Activated naive CD8-positive, alpha-beta T cell treated with anti-CD3 and anti-CD28 coated beads for 36 hours (primary cell): ENCODE measurements around the gene DECR2. TPM values are rescaled to one million over a fixed set of nuclear protein-coding genes. Genes with fewer than 3 reads are reported as not detected.
"Not testable (repeated sequence)": the region's sequence is repeated elsewhere in the genome, so short reads cannot be mapped to it uniquely, and the experiment has no call there.

Source experiments
- DNase-seq: peaks from one replicate; pipeline ENCODE4 v3.0.0; 2021
- H3K27ac Mint-ChIP-seq: one replicate; pipeline ENCODE4 v1.8.0; 2022; ENCODE audit warnings: mild to moderate bottlenecking, moderate library complexity, mixed read lengths
- H3K27me3 Mint-ChIP-seq: one replicate; pipeline ENCODE4 v1.8.0; 2022; ENCODE audit warnings: mild to moderate bottlenecking, mixed read lengths
- H3K36me3 Mint-ChIP-seq: one replicate; pipeline ENCODE4 v1.8.0; 2021; ENCODE audit warnings: mild to moderate bottlenecking, mixed read lengths
- H3K4me1 Mint-ChIP-seq: one replicate; pipeline ENCODE4 v1.8.0; 2021; ENCODE audit warnings: mixed read lengths
- H3K4me3 Mint-ChIP-seq: one replicate; pipeline ENCODE4 v1.8.0; 2022; ENCODE audit warnings: mild to moderate bottlenecking, moderate library complexity, mixed read lengths
- H3K9me3 Mint-ChIP-seq: one replicate; pipeline ENCODE4 v1.8.0; 2022; ENCODE audit warnings: mixed read lengths
- total RNA-seq, 2 experiments: library from RNA; stranded (reverse); gene quantifications; one replicate each; pipeline ENCODE4 v1.2.3, GENCODE V29; 2021

The DECR2 gene
- total RNA-seq = 1 to 10 TPM; 7.0 to 8.2 TPM

DNA sequence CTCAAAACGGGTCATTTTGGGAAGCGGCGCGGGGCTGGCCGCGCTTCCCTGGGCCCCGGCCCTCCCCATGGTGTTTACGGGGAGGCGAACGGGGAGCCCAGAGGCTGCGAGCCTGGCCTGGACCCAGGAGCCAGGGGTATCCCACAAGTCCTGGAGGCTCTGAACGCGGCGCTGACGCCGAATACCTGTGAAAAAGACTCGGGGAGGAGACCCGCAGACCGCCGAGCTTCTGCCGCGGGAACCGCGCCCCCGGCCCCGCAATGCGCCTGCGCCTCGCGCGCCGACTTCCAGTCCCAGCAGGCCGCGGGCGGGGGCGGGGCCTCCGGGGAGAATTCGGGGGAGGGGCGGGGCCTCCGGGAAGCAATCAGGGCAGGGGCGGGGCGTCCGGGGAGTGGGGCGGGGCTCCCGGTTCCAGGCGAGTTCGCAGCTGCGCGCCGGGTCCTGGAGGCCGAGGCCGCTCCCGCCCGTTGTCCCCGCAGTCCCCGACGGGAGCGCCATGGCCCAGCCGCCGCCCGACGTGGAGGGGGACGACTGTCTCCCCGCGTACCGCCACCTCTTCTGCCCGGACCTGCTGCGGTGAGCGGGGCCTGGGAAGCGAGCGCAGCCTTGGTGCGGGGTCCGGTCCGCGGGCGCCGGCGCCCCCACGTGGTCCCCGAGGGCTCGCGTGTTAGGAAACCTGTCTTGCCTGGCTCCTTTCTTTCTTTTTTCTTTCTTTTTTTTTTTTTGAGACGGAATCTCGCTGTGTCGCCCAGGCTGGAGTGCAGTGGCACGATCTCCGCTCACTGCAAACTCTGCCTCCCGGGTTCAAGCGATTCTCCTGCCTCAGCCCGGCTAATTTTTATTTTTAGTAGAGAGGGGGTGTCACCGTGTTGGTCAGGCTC, at the start of gene DECR2:
Gene DECR2 (plus strand): TSS at position 418 of the 881 bp plus-strand sequence. CDS start 79 bp downstream, at position 497.
- Mint-ChIP-seq H3K27ac (peak within 1 kb of the TSS; percentile 84), H3K27me3 (peaks cover under 1% of the 10 kb centered on the region), H3K4me3 (peak within 1 kb of the TSS; percentile 87), H3K9me3 (no peaks in the 10 kb centered on the region), H3K4me1 (peaks cover 7% of the 10 kb centered on the region), H3K36me3 (no peaks in the 10 kb centered on the region)
- peak; percentile 96 for DNase-seq

DNA sequence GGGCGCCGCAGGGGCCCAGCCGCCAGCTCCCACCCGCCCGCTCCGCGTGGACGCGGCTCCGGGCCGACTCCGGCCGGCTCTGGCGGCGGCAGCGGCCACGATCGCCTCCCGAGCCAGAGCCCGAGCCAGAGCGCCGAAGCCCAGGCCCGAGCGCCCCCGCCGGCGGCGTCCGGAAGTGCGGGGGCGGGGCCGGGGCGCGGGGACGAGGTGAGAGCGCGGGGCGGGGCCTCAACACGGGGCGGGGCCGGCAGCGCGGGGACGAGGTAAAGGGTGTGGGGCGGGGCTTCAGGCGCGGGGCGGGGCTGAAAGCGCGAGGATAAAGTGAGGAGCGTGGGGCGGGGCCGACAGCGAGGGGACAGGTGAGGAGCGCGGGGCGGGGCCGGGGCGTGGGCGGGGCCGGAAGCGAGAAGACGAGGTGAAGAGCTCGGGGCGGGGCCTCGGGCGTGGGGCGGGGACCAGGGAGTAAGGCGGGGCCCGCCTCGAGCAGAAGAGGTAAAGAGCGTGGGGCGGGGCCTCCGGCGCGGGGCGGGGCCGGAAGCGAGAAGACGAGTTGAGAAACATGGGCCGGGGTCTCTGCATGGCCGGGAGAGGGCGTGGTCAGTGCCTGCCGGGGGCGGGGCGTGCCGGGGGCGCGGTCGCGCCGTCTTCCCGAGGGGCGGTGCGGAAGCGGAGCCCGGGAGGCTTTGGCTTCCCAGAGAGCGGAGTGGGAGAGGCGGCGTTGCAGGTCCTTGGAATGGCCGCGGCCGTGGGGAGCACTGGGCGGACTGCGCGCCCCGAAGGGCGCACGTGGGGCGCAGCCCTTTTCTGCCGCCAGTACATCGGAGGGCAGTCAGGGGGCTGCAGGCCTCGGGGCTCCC, 48.9 kb upstream of the DECR2 start, which contains the start of gene AXIN1:
Gene AXIN1 (minus strand): TSS at position 177 of the 857 bp plus-strand sequence. CDS start 5,698 bp downstream, outside the sequence.
- H3K9me3 Mint-ChIP-seq = no peaks in the 10 kb centered on the region
- peaks cover 10% of the 10 kb centered on the region for H3K36me3 Mint-ChIP-seq
- peaks cover 47% of the 10 kb centered on the region for H3K4me1 Mint-ChIP-seq
- H3K27ac Mint-ChIP-seq = peak within 1 kb of the TSS; percentile 84
- DNase-seq = peak; percentile 99
- H3K27me3 Mint-ChIP-seq = no peaks in the 10 kb centered on the region
- H3K4me3 Mint-ChIP-seq = peak within 1 kb of the TSS; percentile 83

GRCh38 chr16:353404-354290, 48.0 kb upstream of the DECR2 start:
- DNase-seq = no peak
- peak overlapping the region; percentile 11 for H3K4me3 Mint-ChIP-seq
- peaks cover 39% of the 10 kb centered on the region for H3K4me1 Mint-ChIP-seq
- H3K9me3 Mint-ChIP-seq = no peaks in the 10 kb centered on the region
- H3K27ac Mint-ChIP-seq = no peak overlapping the region
- peaks cover 10% of the 10 kb centered on the region for H3K36me3 Mint-ChIP-seq
- H3K27me3 Mint-ChIP-seq = no peaks in the 10 kb centered on the region

DNA sequence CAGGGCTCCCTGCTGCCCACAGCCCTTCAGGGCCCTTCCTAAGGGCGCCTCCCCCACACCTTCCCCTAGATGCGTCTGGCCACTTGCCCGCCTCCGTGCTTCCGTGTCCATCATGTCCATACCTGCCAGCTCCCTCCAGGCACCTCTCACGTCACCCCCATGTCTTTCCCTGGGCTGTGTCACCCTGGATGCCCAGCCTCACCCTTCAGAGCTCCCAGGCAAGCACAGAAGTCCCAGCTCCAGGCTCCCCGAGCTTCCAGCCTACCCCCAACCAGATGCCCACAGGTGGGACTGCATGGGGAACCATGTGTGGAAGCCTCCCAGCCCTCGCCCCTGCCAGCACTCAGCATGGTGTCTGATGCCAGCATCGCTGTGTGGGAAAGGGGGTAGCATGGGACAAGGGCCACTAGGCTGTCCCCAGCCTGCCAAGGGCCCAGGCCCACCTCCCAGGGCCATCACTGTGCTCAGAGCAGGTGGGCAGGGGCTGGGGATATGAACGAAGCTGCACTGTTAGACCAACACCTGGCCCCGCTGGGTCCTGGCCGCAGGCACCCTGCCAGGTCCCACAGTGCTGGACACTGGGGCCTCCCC, 47.3 kb upstream of the DECR2 start:
- peaks cover 10% of the 10 kb centered on the region for H3K36me3 Mint-ChIP-seq
- no peaks in the 10 kb centered on the region for H3K27me3 Mint-ChIP-seq

GRCh38 chr16:354971-355461, 46.7 kb upstream of the DECR2 start:
- no peak for DNase-seq
- no peaks in the 10 kb centered on the region for H3K9me3 Mint-ChIP-seq
- H3K4me1 Mint-ChIP-seq = peaks cover 29% of the 10 kb centered on the region
- H3K4me3 Mint-ChIP-seq = no peak overlapping the region
- peaks cover 8% of the 10 kb centered on the region for H3K36me3 Mint-ChIP-seq
- no peaks in the 10 kb centered on the region for H3K27me3 Mint-ChIP-seq
- peak overlapping the region; percentile 80 for H3K27ac Mint-ChIP-seq

More for the DNA sequence above, 47.3 kb upstream of the DECR2 start:
- H3K9me3 Mint-ChIP-seq = no peaks in the 10 kb centered on the region
- H3K4me1 Mint-ChIP-seq = peaks cover 35% of the 10 kb centered on the region
- H3K4me3 Mint-ChIP-seq = peak overlapping the region; percentile 11
- H3K27ac Mint-ChIP-seq = peak overlapping the region; percentile 7
- DNase-seq = no peak

DNA sequence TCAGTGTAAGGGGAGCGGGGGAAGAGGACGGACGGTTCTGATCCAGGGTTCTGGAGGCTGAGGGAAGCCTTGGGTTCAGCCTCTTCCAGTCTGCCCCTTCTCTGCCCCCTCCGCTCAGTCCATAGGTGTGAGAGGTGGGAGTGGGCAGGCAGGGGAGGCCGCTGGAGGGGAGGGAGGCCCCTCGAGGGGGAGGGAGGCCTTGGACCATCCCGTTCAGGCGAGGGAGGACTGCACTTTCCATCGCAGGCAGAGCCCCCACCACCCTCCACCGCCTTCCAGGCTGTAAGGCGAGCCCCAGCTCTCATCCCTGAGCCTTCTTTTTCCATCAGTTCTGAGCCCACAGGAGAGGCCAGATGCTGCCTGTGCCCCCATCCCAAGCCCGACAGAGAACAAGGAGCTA, 44.9 kb upstream of the DECR2 start:
- Mint-ChIP-seq H3K4me3 (no peak overlapping the region), H3K4me1 (peaks cover 16% of the 10 kb centered on the region), H3K27ac (no peak overlapping the region), H3K9me3 (no peaks in the 10 kb centered on the region), H3K27me3 (no peaks in the 10 kb centered on the region), H3K36me3 (no peaks in the 10 kb centered on the region)
- DNase-seq = no peak

DNA sequence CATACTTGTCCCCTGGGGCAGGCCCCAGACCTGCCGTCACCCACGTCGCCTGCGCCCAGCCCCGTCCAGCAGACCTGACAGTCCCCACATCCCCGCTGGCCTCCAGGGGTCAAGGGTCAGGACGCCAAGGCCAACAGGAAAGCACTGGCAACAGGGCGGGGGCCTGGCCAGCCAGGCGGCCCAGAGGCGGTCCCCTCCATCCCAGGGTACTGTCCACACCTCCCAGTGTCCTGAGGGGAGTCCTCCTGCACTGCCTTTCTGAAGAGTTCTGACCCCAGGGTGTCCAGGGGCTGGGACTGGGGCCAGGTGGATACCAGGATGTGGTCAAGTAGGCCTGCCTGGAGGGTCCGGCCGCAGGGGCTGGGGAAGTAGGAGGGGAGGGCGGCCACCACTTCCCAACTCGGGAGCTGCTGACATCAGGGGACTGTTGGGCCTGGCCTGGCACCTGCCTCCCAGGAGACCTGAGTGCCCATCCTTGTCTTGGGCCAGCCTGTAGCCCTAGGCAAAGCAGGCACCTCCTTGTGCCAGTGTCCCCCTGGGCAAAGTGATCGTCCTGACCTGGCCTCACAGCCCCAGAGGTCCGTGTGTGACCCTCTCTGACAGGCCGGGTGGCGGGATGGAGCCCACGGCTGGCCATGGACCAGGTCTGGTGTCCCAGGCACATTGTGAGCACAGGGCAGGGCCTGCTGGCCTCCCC, 42.5 kb upstream of the DECR2 start:
- H3K36me3 Mint-ChIP-seq = no peaks in the 10 kb centered on the region

DNA sequence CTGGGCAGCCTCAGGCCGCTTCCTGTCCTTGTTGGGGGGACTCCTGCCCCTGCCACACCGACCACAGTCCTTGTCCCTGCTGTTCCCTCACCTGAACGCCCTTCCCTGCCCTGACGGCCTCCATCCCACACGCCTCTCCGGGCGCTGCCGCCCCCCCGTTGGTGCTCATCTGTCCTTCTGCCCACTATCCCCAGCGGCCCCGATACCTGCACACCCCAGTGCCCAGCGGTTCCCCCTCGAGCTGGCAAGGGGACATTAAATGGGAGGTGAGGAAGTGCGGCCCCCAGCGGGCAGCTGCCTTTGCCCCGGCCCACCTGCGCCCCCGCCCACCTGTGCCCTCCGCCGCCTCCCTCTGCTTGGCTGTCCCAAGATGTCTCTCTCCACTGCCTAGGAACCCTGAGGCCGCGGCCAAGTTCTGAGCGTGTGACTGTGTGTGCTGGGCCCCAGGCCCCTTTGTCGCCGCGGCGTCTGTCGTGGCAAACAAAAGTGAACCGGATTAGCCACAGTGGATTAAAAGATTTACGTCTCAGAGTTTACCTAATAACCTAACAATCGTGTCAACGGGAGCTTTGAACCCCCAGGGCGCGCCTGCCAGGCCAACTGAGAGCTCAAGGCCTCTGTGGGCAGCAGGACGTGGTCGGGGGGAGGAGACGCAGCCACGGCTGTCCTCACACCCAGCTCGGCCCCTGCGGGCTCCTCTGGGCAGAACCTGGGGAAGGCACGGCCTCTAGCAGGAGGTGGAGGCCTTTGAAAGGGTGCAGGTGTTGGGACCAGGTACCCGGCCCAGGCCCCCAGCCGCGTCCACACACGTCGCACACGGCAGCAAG, 41.6 kb upstream of the DECR2 start:
- H3K27me3 Mint-ChIP-seq = peaks cover 5% of the 10 kb centered on the region
- H3K4me3 Mint-ChIP-seq = no peak overlapping the region
- DNase-seq = no peak
- no peak overlapping the region for H3K27ac Mint-ChIP-seq
- no peaks in the 10 kb centered on the region for H3K9me3 Mint-ChIP-seq
- H3K36me3 Mint-ChIP-seq = no peaks in the 10 kb centered on the region
- H3K4me1 Mint-ChIP-seq = peaks cover 13% of the 10 kb centered on the region

More for the DNA sequence above, 42.5 kb upstream of the DECR2 start:
- Mint-ChIP-seq H3K27me3 (peaks cover 5% of the 10 kb centered on the region), H3K9me3 (no peaks in the 10 kb centered on the region), H3K4me1 (peaks cover 17% of the 10 kb centered on the region), H3K4me3 (no peak overlapping the region), H3K27ac (no peak overlapping the region)
- DNase-seq = no peak

DNA sequence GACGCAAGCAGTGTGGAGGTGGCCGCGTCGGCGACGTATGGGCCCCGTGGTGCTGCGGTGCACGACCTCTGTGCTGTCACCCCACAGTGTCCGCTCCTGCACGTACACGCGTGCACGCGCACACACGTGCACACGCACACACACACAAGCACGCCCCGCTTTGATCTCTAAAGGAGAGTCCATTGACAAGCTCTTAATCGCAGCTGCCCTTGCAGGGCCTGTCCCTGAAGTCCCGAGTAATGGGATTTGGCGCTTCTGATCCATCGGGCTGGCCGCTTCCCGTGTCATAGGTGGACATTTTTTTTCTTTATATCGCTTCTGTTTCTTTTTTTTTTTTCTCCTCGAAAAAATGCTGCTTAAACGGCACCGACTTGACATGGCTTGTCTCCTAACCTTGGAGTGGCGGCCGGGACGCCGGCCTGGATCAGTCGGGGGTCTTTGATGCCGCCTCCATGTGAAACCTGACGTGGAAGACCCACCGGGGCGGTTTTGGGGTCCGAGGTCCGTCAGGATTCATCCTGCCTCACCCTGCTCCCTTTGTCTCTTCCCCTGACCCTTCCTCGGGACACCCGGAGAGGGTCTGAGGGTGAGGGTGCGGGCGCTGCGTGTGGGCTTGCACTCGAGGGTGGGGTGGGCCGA, 40.9 kb upstream of the DECR2 start:
- Mint-ChIP-seq H3K27ac (no peak overlapping the region), H3K4me1 (peaks cover 7% of the 10 kb centered on the region), H3K27me3 (peaks cover 5% of the 10 kb centered on the region), H3K9me3 (no peaks in the 10 kb centered on the region), H3K36me3 (peaks cover 1% of the 10 kb centered on the region), H3K4me3 (no peak overlapping the region)
- DNase-seq = no peak

GRCh38 chr16:361341-361871, 40.3 kb upstream of the DECR2 start:
- Mint-ChIP-seq H3K9me3 (no peaks in the 10 kb centered on the region), H3K27me3 (peaks cover 5% of the 10 kb centered on the region), H3K4me1 (peaks cover 7% of the 10 kb centered on the region), H3K4me3 (no peak overlapping the region), H3K36me3 (peaks cover 1% of the 10 kb centered on the region), H3K27ac (no peak overlapping the region)
- no peak for DNase-seq

- H3K4me3 Mint-ChIP-seq = peak overlapping the region; percentile 10
- peaks cover 1% of the 10 kb centered on the region for H3K36me3 Mint-ChIP-seq
- H3K4me1 Mint-ChIP-seq = peaks cover 5% of the 10 kb centered on the region
- H3K9me3 Mint-ChIP-seq = no peaks in the 10 kb centered on the region
- no peak overlapping the region for H3K27ac Mint-ChIP-seq
- DNase-seq = peak; percentile 68
- H3K27me3 Mint-ChIP-seq = peaks cover 5% of the 10 kb centered on the region
Measured at GRCh38 chr16:361872-362701, 39.6 kb upstream of the DECR2 start.

- not testable (repeated sequence) for DNase-seq, H3K4me1 Mint-ChIP-seq, H3K36me3 Mint-ChIP-seq, H3K27ac Mint-ChIP-seq, H3K27me3 Mint-ChIP-seq, H3K4me3 Mint-ChIP-seq, H3K9me3 Mint-ChIP-seq
Measured at GRCh38 chr16:362702-362999, 39.0 kb upstream of the DECR2 start.
